ENCODE data around the gene NTM.

- TF ChIP-seq CTCF (IDR thresholded peaks at IDR 0.05) (no peak), POLR2A (IDR thresholded peaks at IDR 0.05) (no peak)
Observed at GRCh38 chr11:132056689-132057088, 686.3 kb downstream of the NTM start.

Data from Peyer's patch (tissue), 4 donors.